Measurements from ENCODE around the gene ERVFRD-1. TPM values are rescaled to one million over a fixed set of nuclear protein-coding genes. Genes with fewer than 3 reads are reported as not detected.

The ERVFRD-1 gene
- total and polyA plus RNA-seq, 2 of the 13 experiments (the other 11 are each of a cell fraction or from before 2014, with no cell fraction given), result not detected

DNA sequence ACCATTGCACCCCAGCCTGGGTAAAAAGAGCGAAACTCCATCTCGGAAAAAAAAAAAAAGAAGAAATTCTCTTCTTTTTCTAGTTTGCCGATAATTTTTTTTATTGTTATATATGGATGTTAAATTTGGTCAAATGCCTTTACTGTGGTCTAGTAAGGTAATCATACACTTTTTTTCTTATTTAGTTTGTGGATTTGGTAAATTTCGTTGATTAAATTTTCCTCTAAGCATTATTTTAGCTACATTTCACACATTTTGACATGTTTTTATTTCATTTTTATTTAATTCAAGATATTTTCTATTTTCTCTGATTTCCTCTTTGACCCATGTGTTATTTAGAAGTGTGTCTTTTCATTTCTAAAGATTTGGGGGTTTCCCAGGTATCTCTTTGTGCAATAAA, 49.4 kb downstream of the ERVFRD-1 start:
- ATAC-seq (no peak), FAIRE-seq (no peak), DNase-seq (ENCODE audit: low spot score) (no peak)
- no peaks in the 10 kb centered on the region for H3K79me2 ChIP-seq (ENCODE audit: insufficient read depth, low read length)
- ChIA-PET CTCF (ENCODE audit: low intra/inter-chr PET ratio, low total read pairs) (no interaction called here), POLR2A (no interaction called here)
- 89% methylated on average over 4 of the region's 4 CpGs for WGBS (ENCODE audit: low lambda C conversion rate)
- intact Hi-C loops (cut with micrococcal nuclease; ENCODE audit: unreplicated experiment), result no loop called here
- no peaks in the 10 kb centered on the region for H3K27me3 ChIP-seq (ENCODE audit: control insufficient read depth in 1 of 2, insufficient read depth in 2 of 2, low read length in 2 of 2)
- H2AFZ ChIP-seq (ENCODE audit: low read length), result no peak overlapping the region
- H3K4me3 ChIP-seq (replicated peaks in 1 of 3; ENCODE audit: insufficient read depth in 1 of 3, low read depth in 2 of 3, low read length in 3 of 3), result no peak overlapping the region
- BruUV-seq (replicated peaks), result no TSS peak
- no peak overlapping the region for H3K27ac ChIP-seq (ENCODE audit: extremely low read length, insufficient read depth, low read length)
- no peak overlapping the region for H3K4me2 ChIP-seq (ENCODE audit: low read depth, low read length)
- H3K9me3 ChIP-seq (ENCODE audit: low read length), result no peaks in the 10 kb centered on the region
- H3K4me1 ChIP-seq (ENCODE audit: insufficient read depth, low read length), result peaks cover 25% of the 10 kb centered on the region
- no peak overlapping the region for H3K9ac ChIP-seq (ENCODE audit: insufficient read depth, low read depth, low read length)
- in situ Hi-C loops (cut with HindIII; ENCODE audit: extremely low pct_ligation_motif_present, low pct_unique_long_range_greater_than_20kb), result loop anchor here (25.0 kb wide), 1 partner anchor 575 kb away; no protein-coding TSS in a partner anchor
- TF ChIP-seq KLF15 (CRISPR knock-in tag; IDR thresholded peaks at IDR 0.05; ENCODE audit: borderline replicate concordance) (no peak), ZNF737 (CRISPR knock-in tag; IDR thresholded peaks at IDR 0.05; ENCODE audit: borderline replicate concordance) (no peak), ZNF383 (CRISPR knock-in tag; IDR thresholded peaks at IDR 0.05; ENCODE audit: borderline replicate concordance) (no peak), FOXK1 (CRISPR knock-in tag; IDR thresholded peaks at IDR 0.05; ENCODE audit: borderline replicate concordance, low read depth) (no peak), AKNA (CRISPR knock-in tag; IDR thresholded peaks at IDR 0.05; ENCODE audit: borderline replicate concordance) (no peak)
- no peaks in the 10 kb centered on the region for H3K36me3 ChIP-seq (replicated peaks in 1 of 2; ENCODE audit: control insufficient read depth in 1 of 2, insufficient read depth in 2 of 2, low read length in 2 of 2)
- H4K20me1 ChIP-seq (ENCODE audit: insufficient read depth, low read length), result no peaks in the 10 kb centered on the region

All from HepG2 (cell line).